Right ventricle myocardium inferior (tissue), 1 donor: Measurements from ENCODE around the gene GLIS1. TPM values are rescaled to one million over a fixed set of nuclear protein-coding genes. Genes with fewer than 3 reads are reported as not detected.

Experiments used
- ATAC-seq: fragments of 200-7000 bp; cut with Tn5 transposase; one replicate; pipeline ENCODE4 v1.9.1; 2020; ENCODE audit warnings: mild to moderate bottlenecking, moderate library complexity
- DNase-seq: peaks from one replicate; pipeline ENCODE4 v3.0.0; 2021; ENCODE audit errors: missing footprints
- intact Hi-C: fragments of 100-400 bp; cut with DNase I; formaldehyde crosslinking; loops from one replicate; pipeline ENCODE4 v1.11.0; 2022
- total RNA-seq: library from RNA; stranded (reverse); fragmentation: NEBNext Ultra II Directional; extraction: Animal tissue kit (Norgen Biotek cat#: 25700); gene quantifications from one replicate; pipeline ENCODE4 v1.2.1, GENCODE V29; 2021
- donor health status: DM: no; HTN: yes; CAD: no; lungs with severe emphysema.

Gene GLIS1
- total RNA-seq, 1 donor from 2014 or later, result not detected

- DNase-seq, result no peak
- intact Hi-C loops, result no loop called here
- ATAC-seq, result no peak
Measured at GRCh38 chr1:53726009-53726600, 12.9 kb downstream of the GLIS1 start.

GRCh38 chr1:53725238-53725689, 13.7 kb downstream of the GLIS1 start:
- ATAC-seq, result no peak
- no peak for DNase-seq
- intact Hi-C loops, result no loop called here

GRCh38 chr1:53722025-53722424, 16.9 kb downstream of the GLIS1 start:
- DNase-seq, result no peak
- ATAC-seq, result no peak
- intact Hi-C loops, result no loop called here

GRCh38 chr1:53721088-53721487, 17.9 kb downstream of the GLIS1 start:
- no peak for ATAC-seq
- intact Hi-C loops, result no loop called here
- DNase-seq, result no peak

- intact Hi-C loops, result no loop called here
- ATAC-seq, result no peak
- no peak for DNase-seq
Measured at GRCh38 chr1:53719469-53719868, 19.5 kb downstream of the GLIS1 start.

- DNase-seq (no peak), ATAC-seq (no peak)
- intact Hi-C loops, result no loop called here
Measured at GRCh38 chr1:53718443-53718842, 20.5 kb downstream of the GLIS1 start.

GRCh38 chr1:53717025-53717804, 21.7 kb downstream of the GLIS1 start:
- ATAC-seq (no peak), DNase-seq (no peak)
- intact Hi-C loops, result no loop called here

- DNase-seq, result no peak
- intact Hi-C loops, result no loop called here
- no peak for ATAC-seq
Measured at GRCh38 chr1:53716150-53716549, 22.8 kb downstream of the GLIS1 start.

GRCh38 chr1:53715478-53715877, 23.5 kb downstream of the GLIS1 start:
- ATAC-seq (no peak), DNase-seq (no peak)
- intact Hi-C loops, result no loop called here

- intact Hi-C loops, result no loop called here
- DNase-seq, result no peak
- ATAC-seq, result no peak
Measured at GRCh38 chr1:53712276-53712675, 26.7 kb downstream of the GLIS1 start.

GRCh38 chr1:53710584-53710983, 28.4 kb downstream of the GLIS1 start:
- DNase-seq (no peak), ATAC-seq (no peak)
- intact Hi-C loops, result no loop called here

GRCh38 chr1:53708687-53709086, 30.3 kb downstream of the GLIS1 start:
- no peak for ATAC-seq
- intact Hi-C loops, result no loop called here
- DNase-seq, result no peak

GRCh38 chr1:53706356-53706755, 32.6 kb downstream of the GLIS1 start:
- no peak for DNase-seq
- intact Hi-C loops, result no loop called here
- ATAC-seq, result no peak

- intact Hi-C loops, result no loop called here
- ATAC-seq (no peak), DNase-seq (no peak)
Measured at GRCh38 chr1:53705446-53706096, 33.4 kb downstream of the GLIS1 start.

- ATAC-seq (no peak), DNase-seq (no peak)
- intact Hi-C loops, result no loop called here
Measured at GRCh38 chr1:53704804-53705445, 34.0 kb downstream of the GLIS1 start.

GRCh38 chr1:53704304-53704703, 34.7 kb downstream of the GLIS1 start:
- ATAC-seq (no peak), DNase-seq (no peak)
- intact Hi-C loops, result no loop called here

GRCh38 chr1:53703174-53703573, 35.8 kb downstream of the GLIS1 start:
- DNase-seq, result no peak
- ATAC-seq, result no peak
- intact Hi-C loops, result no loop called here

- DNase-seq, result no peak
- peak; percentile 13 for ATAC-seq
- intact Hi-C loops, result no loop called here
Measured at GRCh38 chr1:53702341-53702740, 36.6 kb downstream of the GLIS1 start.

GRCh38 chr1:53700776-53701175, 38.2 kb downstream of the GLIS1 start:
- intact Hi-C loops, result no loop called here
- ATAC-seq (no peak), DNase-seq (no peak)

GRCh38 chr1:53699981-53700380, 39.0 kb downstream of the GLIS1 start:
- ATAC-seq (no peak), DNase-seq (no peak)
- intact Hi-C loops, result no loop called here
